ENCODE data around the gene PCYT1A. TPM values are rescaled to one million over a fixed set of nuclear protein-coding genes. Genes with fewer than 3 reads are reported as not detected.

Gene PCYT1A
- total RNA-seq, 1 donor from 2014 or later, result 74.4 TPM

DNA sequence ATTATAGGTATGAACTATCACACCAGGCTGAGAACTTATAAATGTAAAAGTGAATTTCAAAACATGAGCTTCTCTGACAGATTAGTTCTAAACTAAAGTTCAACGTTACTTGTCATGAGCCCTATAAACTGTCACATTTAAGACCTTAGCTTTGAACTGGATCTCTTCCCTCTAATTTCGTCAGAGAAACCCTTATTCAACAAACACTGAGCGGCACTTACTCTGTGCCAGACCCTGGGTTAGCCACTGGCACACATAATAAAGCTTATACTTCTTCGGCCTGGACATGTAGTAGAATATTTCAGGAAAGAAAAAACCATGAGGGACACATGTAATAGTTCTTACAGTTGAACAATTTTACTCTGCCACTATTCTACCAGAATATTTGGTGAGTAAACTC is 5.6 kb downstream of the PCYT1A start:
- Mint-ChIP-seq H3K36me3 (ENCODE audit: low read depth) (no peaks in the 10 kb centered on the region), H3K4me1 (ENCODE audit: low read depth) (peaks cover 73% of the 10 kb centered on the region)

DNA sequence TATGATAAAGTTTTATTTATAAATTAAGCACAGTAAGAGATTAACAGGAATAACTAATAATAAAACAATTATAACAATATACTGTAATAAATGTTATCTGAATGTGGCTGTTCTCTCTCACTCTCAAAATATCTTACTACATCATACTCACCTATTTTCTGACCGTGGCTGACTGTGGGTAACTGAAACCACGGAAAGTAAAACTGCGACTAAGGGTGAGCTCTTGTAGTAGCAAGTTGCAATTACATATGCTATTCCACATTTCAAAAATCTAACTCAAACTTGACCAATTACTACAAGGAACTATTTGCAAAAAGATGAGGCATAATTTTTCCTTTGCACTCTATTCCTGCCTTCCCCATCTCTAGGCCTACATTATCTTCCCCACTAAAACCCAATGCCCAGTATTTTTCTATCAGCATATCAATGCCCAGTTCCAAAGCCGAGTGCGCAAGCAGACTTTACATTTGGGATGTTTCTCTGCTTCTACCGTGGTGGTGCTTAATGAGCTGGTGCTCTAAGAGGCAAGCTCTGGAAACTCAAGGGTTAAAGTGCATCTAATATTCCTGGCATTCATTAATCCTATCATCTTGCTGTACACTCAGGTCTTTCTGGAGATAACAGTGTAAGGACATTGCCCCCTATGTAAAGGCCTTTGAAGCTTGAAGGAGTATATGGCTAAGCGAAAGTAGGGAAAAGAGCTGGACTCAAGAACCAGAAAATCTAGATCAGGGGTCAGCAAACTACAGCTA is 6.7 kb downstream of the PCYT1A start:
- no peaks in the 10 kb centered on the region for H3K36me3 Mint-ChIP-seq (ENCODE audit: low read depth)
- no peak overlapping the region for H3K27ac Mint-ChIP-seq (ENCODE audit: unreplicated experiment)
- H3K4me3 Mint-ChIP-seq (ENCODE audit: unreplicated experiment), result no peak overlapping the region

More for the DNA sequence above, 5.6 kb downstream of the PCYT1A start:
- no peaks in the 10 kb centered on the region for H3K9me3 Mint-ChIP-seq (ENCODE audit: low read depth)
- H3K4me3 Mint-ChIP-seq (ENCODE audit: unreplicated experiment), result no peak overlapping the region
- TF ChIP-seq, protein P1, sequence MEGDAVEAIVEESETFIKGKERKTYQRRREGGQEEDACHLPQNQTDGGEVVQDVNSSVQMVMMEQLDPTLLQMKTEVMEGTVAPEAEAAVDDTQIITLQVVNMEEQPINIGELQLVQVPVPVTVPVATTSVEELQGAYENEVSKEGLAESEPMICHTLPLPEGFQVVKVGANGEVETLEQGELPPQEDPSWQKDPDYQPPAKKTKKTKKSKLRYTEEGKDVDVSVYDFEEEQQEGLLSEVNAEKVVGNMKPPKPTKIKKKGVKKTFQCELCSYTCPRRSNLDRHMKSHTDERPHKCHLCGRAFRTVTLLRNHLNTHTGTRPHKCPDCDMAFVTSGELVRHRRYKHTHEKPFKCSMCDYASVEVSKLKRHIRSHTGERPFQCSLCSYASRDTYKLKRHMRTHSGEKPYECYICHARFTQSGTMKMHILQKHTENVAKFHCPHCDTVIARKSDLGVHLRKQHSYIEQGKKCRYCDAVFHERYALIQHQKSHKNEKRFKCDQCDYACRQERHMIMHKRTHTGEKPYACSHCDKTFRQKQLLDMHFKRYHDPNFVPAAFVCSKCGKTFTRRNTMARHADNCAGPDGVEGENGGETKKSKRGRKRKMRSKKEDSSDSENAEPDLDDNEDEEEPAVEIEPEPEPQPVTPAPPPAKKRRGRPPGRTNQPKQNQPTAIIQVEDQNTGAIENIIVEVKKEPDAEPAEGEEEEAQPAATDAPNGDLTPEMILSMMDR (IDR thresholded peaks at IDR 0.05), result no peak
- no peaks in the 10 kb centered on the region for H3K27me3 Mint-ChIP-seq (ENCODE audit: low read depth)
- no peak for DNase-seq (ENCODE audit: low spot score)
- no peak overlapping the region for H3K27ac Mint-ChIP-seq (ENCODE audit: unreplicated experiment)

DNA sequence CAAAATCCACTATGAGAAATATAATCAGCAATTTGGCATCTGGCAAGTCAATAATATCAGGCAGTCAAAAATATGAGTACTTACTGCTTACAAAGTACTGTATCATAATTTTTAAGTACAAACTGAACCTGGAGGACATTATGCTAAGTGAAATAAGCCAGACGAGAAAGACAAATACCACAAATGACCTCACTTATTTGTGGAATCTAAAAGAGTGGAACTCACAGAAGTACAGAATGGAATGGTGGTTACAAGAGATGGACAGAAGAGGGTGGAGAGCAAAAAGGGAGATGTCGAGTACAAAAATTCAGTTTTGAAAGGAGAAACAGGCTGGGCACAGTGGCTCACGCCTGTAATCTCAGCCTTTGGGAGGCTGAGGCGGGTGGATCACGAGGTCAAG is 12.4 kb downstream of the PCYT1A start:
- TF ChIP-seq, protein P1 (IDR thresholded peaks at IDR 0.05), result no peak
- DNase-seq (ENCODE audit: low spot score), result no peak
- H3K27ac Mint-ChIP-seq (ENCODE audit: unreplicated experiment), result peak overlapping the region; percentile 42

More for the DNA sequence above, 6.7 kb downstream of the PCYT1A start:
- no peak for DNase-seq (ENCODE audit: low spot score)
- TF ChIP-seq, protein P1 (IDR thresholded peaks at IDR 0.05), result no peak
- no peaks in the 10 kb centered on the region for H3K9me3 Mint-ChIP-seq (ENCODE audit: low read depth)
- H3K27me3 Mint-ChIP-seq (ENCODE audit: low read depth), result no peaks in the 10 kb centered on the region
- H3K4me1 Mint-ChIP-seq (ENCODE audit: low read depth), result peaks cover 63% of the 10 kb centered on the region

DNA sequence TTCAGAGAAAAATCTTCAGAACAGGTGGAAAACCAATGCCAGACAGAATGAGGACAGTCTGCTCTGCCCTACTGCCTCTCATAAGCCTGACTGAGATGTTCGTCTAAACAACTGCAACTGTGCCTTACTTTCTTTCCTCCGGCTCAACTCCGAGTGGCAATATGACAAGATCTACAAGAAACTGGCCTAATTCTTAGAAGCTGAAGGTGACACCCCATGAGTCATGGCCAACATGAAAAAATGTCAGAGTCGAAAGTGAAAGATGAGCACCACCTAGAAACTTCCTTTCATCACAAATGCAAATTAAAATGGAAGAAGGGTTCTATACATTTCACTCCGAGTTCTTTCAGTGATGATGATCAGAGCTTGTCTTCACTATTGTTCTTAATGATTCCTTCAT is 12.9 kb downstream of the PCYT1A start:
- peak overlapping the region; percentile 28 for H3K27ac Mint-ChIP-seq (ENCODE audit: unreplicated experiment)
- H3K36me3 Mint-ChIP-seq (ENCODE audit: low read depth), result peaks cover 5% of the 10 kb centered on the region
- TF ChIP-seq, protein P1 (IDR thresholded peaks at IDR 0.05), result no peak
- no peaks in the 10 kb centered on the region for H3K27me3 Mint-ChIP-seq (ENCODE audit: low read depth)
- DNase-seq (ENCODE audit: low spot score), result no peak
- no peaks in the 10 kb centered on the region for H3K9me3 Mint-ChIP-seq (ENCODE audit: low read depth)
- no peak overlapping the region for H3K4me3 Mint-ChIP-seq (ENCODE audit: unreplicated experiment)
- peaks cover 34% of the 10 kb centered on the region for H3K4me1 Mint-ChIP-seq (ENCODE audit: low read depth)

More for the DNA sequence above, 12.4 kb downstream of the PCYT1A start:
- Mint-ChIP-seq H3K36me3 (ENCODE audit: low read depth) (peaks cover 5% of the 10 kb centered on the region), H3K4me1 (ENCODE audit: low read depth) (peaks cover 38% of the 10 kb centered on the region), H3K27me3 (ENCODE audit: low read depth) (no peaks in the 10 kb centered on the region), H3K4me3 (ENCODE audit: unreplicated experiment) (no peak overlapping the region), H3K9me3 (ENCODE audit: low read depth) (no peaks in the 10 kb centered on the region)

DNA sequence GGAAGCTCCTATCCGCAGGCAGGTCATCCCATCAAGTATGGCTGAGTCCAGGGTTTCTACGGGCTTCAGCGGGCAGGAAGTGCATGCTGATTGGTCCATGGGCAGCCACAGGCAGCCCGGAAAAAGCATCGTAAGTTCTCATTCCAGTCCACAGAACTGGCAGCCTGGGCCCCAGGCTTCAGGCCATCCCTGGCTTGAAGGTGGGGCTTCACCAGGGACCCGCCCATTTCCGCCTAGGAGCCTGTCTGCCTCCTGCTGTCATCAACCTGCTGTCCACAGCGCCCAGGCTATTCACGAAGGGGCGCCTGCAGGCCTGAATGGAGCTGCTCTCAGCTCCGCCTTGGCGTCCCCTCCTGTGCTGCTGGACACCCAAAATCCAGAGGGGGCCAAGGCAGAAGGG is 13.9 kb downstream of the PCYT1A start:
- TF ChIP-seq, protein P1 (IDR thresholded peaks at IDR 0.05), result no peak
- no peaks in the 10 kb centered on the region for H3K9me3 Mint-ChIP-seq (ENCODE audit: low read depth)
- no peak overlapping the region for H3K27ac Mint-ChIP-seq (ENCODE audit: unreplicated experiment)
- H3K4me1 Mint-ChIP-seq (ENCODE audit: low read depth), result peaks cover 25% of the 10 kb centered on the region
- H3K4me3 Mint-ChIP-seq (ENCODE audit: unreplicated experiment), result no peak overlapping the region
- peaks cover 9% of the 10 kb centered on the region for H3K36me3 Mint-ChIP-seq (ENCODE audit: low read depth)
- H3K27me3 Mint-ChIP-seq (ENCODE audit: low read depth), result no peaks in the 10 kb centered on the region
- DNase-seq (ENCODE audit: low spot score), result no peak

All from chondrocyte (in vitro differentiated cells).